Epithelial cell of prostate (primary cell): ENCODE measurements around the gene CEP164.

Source experiments
- DNase-seq: peaks from one replicate; pipeline ENCODE4 v3.0.0-alpha.2; 2011; ENCODE audit warnings: low read depth, low spot score
- H3K27ac ChIP-seq: fragments of 450-650 bp; 2 replicates; pipeline ENCODE4 v1.5.1; 2017; ENCODE audit warnings: mild to moderate bottlenecking

Gene CEP164

DNA sequence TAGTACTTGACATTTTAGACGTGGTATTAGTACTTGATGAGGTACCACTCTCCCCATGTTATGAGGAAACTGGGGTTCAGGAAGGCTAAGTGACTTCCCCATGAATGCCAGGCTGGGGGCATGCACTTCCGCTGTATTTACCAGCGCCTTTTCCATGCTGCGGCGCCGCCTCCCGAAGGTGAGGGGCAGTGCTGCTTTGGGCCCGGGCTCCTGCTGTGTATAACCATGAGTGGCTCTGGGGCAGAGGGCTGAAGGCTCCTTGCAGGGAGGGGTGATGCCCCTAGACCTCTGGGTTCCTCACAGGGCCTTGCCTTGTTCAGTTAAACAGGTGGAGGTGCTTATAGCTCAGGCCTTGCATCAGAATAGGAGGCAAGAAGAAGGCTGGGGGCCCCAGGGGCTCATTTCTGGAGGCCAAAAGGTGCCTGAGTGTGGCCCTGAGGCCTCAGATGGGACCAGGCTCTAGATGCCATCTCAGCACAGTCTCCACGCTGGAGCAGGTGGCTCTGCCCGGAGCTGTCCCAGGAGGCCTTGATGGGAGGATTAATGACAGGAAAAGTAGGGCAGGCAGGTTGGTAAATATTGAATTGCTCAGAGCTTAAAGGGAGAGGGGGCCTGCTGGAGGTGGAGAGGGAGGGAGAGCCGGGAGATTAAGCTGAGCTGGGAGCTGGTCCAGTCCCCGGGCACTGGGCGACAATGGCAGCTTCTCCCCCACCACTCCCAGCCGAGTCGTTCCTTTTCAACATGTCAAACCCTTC, 129.6 kb downstream of the CEP164 start:
- no peak overlapping the region for H3K27ac ChIP-seq

DNA sequence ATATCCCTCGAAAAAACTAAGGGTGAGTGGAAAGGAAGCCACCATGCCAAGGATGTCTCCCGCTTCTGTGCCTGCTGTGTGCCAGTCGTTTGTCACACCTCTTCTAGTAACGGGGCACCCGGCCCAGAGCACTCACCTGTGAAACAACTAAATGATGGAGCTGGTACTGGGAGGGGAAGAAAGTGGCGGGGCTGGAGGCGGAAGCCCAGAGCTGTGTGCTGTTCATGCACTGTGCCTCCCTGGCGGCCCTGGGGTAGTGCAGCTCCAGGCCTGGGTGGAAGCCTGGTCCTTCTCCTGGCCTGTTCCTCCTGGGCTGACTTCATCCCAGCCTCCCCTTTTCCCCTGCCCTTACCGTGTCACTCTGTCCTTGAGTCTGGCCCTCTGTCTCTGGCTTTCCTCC, 130.2 kb downstream of the CEP164 start:
- no peak overlapping the region for H3K27ac ChIP-seq
- no peak for DNase-seq

More for the DNA sequence above, 129.6 kb downstream of the CEP164 start:
- no peak for DNase-seq

DNA sequence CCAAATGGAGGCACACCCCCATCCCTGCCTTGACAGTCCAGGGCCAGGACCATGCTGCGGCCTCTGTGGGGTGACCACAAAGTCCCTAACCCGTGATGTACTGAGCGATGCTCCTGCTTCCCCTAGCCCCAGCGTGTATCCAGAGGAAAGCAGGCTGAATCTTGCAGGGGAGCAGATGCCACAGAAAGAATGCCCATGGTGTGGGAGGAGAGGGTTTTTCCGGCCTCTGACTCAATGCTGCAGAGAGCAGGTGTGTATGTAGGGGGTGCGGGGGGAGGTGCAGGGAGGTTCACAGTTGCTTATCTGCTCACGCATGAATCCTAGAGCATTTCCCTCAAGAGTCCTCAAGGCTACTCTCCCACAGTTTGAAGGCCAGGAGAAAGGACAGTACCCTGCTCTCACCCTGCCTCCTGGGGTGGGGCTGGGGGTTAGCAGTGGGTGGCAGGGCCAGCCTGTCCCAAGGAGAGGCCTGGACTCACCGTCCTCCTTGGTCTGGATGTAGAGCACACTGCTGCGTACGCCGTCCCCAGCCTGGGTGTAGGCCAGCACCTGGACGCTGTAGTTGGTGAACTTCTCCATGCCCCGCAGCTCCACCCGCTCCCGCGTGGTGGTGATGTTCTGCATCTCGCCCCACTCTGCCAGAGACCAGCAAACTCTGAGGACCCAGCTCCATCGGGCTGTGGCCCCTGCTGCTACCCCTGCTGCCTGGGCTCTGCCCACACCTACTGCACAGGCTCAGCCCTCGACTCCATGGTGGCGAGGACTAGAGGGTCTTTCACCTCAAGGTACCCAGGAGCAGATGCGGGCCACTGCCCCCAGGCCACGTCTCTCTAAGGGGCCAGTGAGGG, 130.8 kb downstream of the CEP164 start:
- DNase-seq, result no peak

DNA sequence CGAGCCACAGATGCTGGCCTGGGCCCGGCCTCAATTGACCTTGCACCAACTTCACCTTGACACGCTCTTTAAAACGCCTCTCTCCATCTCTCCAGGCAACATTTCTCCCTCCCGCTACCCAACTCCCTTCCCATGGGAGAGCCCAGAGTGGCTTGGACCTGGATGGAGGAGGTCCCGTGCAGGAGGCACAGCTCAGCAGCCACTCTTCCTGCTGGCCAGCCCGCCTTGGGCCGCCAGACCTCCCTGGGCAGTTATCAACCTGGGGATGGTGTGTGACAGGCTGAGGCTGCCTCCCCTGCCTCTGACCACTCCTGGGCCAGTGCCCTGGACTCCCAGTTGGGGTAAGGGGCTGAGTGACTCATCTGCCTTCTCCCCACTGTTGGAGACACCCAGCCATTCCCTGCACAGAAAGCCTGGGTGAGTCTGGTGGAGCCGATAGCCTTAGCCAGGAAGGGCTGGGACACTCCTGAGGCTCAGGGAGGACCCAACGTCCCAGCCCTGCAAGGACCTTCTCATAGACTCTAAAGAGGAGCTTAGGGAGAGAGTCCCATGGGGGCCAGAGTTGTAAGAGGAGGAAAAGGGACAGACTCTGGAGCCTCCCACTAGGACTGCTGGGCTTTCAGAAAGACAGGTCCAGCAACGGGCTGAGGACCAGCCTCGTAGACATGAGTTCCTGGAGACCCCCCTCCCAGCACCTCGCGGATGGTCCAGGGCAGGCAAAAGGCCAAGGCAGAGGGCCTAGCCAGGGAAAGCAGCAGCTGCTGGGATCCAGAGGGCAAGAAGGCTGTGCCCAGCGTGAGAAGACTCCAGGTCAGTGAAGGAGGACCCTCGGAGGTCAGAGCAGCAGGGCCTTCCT, 131.7 kb downstream of the CEP164 start:
- no peak for DNase-seq
- no peak overlapping the region for H3K27ac ChIP-seq

More for the DNA sequence above, 130.8 kb downstream of the CEP164 start:
- no peak overlapping the region for H3K27ac ChIP-seq

DNA sequence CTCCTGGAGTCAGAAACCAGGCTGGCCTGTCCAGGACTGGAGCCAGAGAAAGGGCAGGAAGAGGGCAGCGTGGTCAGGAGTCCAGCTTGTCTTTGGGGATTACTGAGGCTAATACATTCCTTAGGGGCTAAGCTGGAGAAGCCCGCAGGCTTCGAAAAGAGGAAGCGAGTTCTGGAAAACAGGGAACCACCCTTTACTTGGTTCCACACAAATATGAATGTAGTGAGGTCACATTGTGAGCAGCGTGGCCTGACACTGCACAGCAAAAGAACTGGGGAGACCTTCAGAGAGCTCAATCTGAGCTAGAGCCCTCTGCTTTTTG, 132.3 kb downstream of the CEP164 start:
- H3K27ac ChIP-seq, result no peak overlapping the region
- no peak for DNase-seq

DNA sequence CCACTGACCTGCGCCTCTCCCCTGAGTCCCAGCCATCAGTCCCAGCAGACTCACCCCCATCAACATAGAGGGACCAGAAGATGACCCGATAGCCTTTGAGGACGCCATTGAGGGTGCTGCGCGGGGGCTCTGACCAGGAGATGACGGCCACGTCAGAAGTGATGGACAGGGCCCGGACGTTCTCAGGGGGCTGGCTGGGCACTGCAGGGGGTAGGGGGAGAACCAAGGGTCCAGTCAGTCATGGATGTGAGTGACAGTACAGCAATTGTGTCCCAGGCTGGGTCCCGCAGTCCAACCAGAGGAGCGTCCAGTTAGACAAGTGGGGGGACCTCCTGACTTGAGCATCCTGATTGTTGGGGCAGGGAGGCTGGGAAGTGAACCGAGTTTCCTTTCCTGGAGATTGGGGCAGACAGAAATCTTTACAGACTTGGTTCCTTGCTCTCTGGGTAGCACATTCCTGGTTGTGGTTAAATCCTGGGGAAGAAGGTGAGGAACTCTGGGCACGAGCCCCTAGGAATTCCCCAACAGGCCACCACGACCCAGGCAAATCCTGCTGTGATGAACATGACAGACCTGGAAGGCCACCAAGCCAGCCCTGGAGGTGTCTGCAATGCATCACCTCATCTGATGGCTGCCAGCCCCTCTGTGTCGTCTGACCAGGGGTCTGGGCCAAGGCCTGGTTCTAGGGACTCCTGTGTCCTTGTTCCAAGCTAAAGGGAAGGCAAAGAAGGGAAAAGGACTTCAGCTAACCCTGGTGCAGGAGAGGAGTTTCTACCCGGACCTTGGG, 133.9 kb downstream of the CEP164 start:
- no peak for DNase-seq
- H3K27ac ChIP-seq, result no peak overlapping the region

DNA sequence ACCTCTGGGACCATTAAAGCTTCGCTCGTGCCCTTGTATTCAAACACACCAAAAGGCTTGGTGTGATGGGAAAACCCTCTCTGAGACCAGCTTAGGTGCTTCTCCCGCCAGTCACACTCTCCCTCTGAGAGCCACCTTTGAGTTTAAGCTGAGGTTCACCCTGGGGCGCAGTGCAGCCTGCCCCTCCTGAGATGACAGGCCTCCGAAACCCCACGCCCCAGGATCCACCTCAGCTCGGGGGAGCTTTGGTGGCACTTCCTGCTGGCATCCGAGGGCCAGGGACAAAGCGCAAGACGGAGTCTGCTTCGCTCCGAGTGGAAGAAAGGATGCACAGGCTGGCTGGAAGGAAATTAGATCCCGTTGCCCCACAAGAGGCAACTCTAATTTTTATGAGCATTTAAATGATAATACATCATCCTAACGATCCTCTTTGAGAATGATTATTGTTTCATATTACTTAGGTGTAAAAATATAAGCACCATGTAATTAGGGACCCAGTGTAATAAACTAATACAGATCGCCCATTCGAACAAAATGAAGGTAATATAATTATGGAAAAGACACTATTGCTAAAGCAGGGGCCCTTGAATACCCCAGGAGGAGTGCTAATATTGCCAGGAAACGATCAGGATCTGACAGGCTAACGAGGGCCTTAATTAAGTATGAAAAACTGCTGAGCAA, 134.7 kb downstream of the CEP164 start:
- DNase-seq, result no peak
- H3K27ac ChIP-seq, result no peak overlapping the region

DNA sequence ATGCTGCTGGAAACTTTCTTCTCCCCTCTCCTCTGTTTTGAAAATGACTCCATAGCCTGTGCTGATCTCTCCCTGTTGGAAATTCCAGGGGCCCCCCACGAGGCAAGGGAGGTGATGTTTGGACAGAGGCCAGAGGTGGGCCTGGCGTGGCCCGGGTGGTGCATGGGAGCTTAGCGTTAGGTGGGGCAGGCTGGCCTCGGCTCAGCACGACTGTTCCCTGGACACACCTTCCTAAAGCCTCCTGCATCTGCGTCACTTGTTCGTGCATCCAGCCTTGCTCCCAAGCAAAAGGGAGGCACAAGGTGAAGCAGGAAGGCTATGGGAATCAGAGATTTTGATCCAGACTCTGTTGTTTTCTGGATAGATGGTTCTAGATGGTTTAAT, 135.2 kb downstream of the CEP164 start:
- no peak for DNase-seq
- no peak overlapping the region for H3K27ac ChIP-seq
